Endothelial cell (in vitro differentiated cells): Measurements from ENCODE around the gene TREX2. TPM values are rescaled to one million over a fixed set of nuclear protein-coding genes. Genes with fewer than 3 reads are reported as not detected.

ENCODE experiments used
- DNase-seq: peaks from one replicate; pipeline ENCODE4 v3.0.0; 2021; ENCODE audit warnings: low spot score
- H3K27ac Mint-ChIP-seq: one replicate; pipeline ENCODE4 v1.8.0; 2021; ENCODE audit warnings: mixed read lengths, inconsistent platforms; ENCODE audit not compliant: unreplicated experiment
- H3K27me3 Mint-ChIP-seq: one replicate; pipeline ENCODE4 v1.8.0; 2021; ENCODE audit warnings: mild to moderate bottlenecking, moderate library complexity, mixed read lengths, inconsistent platforms; ENCODE audit not compliant: unreplicated experiment
- H3K36me3 Mint-ChIP-seq: one replicate; pipeline ENCODE4 v1.8.0; 2021; ENCODE audit warnings: mild to moderate bottlenecking, low read depth, mixed read lengths, inconsistent platforms; ENCODE audit not compliant: unreplicated experiment
- H3K4me1 Mint-ChIP-seq: one replicate; pipeline ENCODE4 v1.8.0; 2021; ENCODE audit warnings: mild to moderate bottlenecking, mixed read lengths, inconsistent platforms; ENCODE audit not compliant: unreplicated experiment
- H3K4me3 Mint-ChIP-seq: one replicate; pipeline ENCODE4 v1.8.0; 2021; ENCODE audit warnings: mild to moderate bottlenecking, mixed read lengths, inconsistent platforms; ENCODE audit not compliant: unreplicated experiment
- H3K9me3 Mint-ChIP-seq: one replicate; pipeline ENCODE4 v1.8.0; 2021; ENCODE audit warnings: mixed read lengths, inconsistent platforms; ENCODE audit not compliant: unreplicated experiment
- CTCF ChIP-seq: fragments of 200-600 bp; sonication (generic); IDR thresholded peaks from one replicate; pipeline ENCODE4 v1.5.0; 2021; ENCODE audit warnings: antibody characterized with exemption; ENCODE audit not compliant: unreplicated experiment
- total RNA-seq: library from RNA; stranded (reverse); fragmentation: NEBNext Ultra II Directional; extraction: Animal tissue kit (Norgen Biotek cat#: 25700); gene quantifications from one replicate; pipeline ENCODE4 v1.2.1, GENCODE V29; 2021; ENCODE audit not compliant: unreplicated experiment

The TREX2 gene
- total RNA-seq, 1 donor from 2014 or later: 1.5 TPM

DNA sequence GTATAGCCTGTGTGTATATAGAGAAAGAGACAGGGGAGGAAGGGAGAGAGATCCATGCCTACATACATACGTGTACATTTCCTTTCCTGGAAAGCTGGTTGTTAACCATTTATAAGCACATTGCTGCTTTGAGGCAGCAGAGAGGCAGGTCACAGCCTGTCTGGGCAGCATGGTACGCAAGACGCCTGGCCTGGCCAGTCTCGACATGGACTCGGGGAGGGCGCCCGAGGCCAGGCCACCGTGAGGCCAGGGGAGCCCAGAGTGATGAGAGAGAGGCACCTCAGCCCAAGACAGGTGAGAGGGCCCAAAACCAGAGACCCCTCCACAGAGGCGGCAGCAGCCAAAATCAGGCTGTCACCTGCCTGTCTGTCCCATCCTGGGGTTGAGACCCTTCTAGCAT lies 3.9 kb downstream of the TREX2 start:
- H3K27me3 Mint-ChIP-seq: peaks cover 2% of the 10 kb centered on the region
- no peaks in the 10 kb centered on the region for H3K36me3 Mint-ChIP-seq
- no peaks in the 10 kb centered on the region for H3K9me3 Mint-ChIP-seq
- no peak overlapping the region for H3K27ac Mint-ChIP-seq
- DNase-seq: no peak
- no peaks in the 10 kb centered on the region for H3K4me1 Mint-ChIP-seq
- no peak overlapping the region for H3K4me3 Mint-ChIP-seq
- no peak for TF ChIP-seq CTCF

DNA sequence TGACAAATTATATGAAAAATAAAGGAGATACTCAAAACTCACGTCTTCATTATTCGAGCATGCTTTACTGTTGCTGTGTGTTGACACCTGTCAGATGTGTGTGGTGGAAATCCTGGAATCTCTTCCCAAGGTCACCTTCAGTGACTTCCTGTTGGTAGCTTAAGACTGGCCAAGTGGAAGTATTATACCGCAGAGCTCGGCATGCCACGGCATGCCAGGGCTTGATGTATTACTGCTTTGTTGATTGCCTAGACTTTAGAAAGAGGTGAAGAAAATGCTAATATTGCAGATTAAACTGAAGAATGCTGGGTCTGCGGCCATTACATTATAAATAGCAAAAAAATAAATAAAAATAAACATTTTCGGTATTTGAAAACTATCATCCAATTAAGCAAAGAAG lies 4.6 kb downstream of the TREX2 start:
- no peaks in the 10 kb centered on the region for H3K9me3 Mint-ChIP-seq
- no peaks in the 10 kb centered on the region for H3K4me1 Mint-ChIP-seq
- no peaks in the 10 kb centered on the region for H3K36me3 Mint-ChIP-seq
- no peak overlapping the region for H3K27ac Mint-ChIP-seq
- TF ChIP-seq CTCF: no peak
- H3K27me3 Mint-ChIP-seq: peaks cover 2% of the 10 kb centered on the region
- DNase-seq: no peak
- H3K4me3 Mint-ChIP-seq: no peak overlapping the region

- no peaks in the 10 kb centered on the region for H3K9me3 Mint-ChIP-seq
- no peaks in the 10 kb centered on the region for H3K36me3 Mint-ChIP-seq
- no peak overlapping the region for H3K4me3 Mint-ChIP-seq
- H3K4me1 Mint-ChIP-seq: no peaks in the 10 kb centered on the region
- no peak for DNase-seq
- peaks cover 2% of the 10 kb centered on the region for H3K27me3 Mint-ChIP-seq
- H3K27ac Mint-ChIP-seq: no peak overlapping the region
- TF ChIP-seq CTCF: no peak
Measured at GRCh38 chrX:153440556-153441135, 5.2 kb downstream of the TREX2 start.

DNA sequence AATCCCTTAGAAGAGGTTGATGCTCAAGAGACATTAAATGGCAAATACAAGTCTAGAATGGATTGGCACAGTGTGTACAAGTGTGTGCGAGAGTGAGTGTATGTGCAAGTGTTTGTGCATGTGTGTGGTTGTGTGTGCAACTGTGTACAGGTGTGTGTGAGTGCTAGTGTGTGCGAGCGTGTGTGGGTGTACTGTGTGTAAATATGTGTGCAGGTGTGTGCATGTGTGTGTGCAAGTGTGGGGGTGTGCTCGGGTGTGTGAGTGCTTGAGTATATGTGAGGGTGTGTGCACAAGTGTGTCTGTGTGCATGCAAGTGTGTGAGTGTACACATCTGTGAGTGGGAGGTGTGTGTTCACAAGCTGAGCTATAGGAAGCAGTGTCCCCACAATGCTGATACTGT lies 5.9 kb downstream of the TREX2 start:
- Mint-ChIP-seq H3K4me1 (no peaks in the 10 kb centered on the region), H3K27me3 (peaks cover 2% of the 10 kb centered on the region), H3K36me3 (no peaks in the 10 kb centered on the region), H3K4me3 (no peak overlapping the region), H3K9me3 (no peaks in the 10 kb centered on the region), H3K27ac (no peak overlapping the region)
- DNase-seq: no peak
- no peak for TF ChIP-seq CTCF

GRCh38 chrX:153438532-153438931 lies 7.3 kb downstream of the TREX2 start:
- H3K27me3 Mint-ChIP-seq: peaks cover 2% of the 10 kb centered on the region
- no peaks in the 10 kb centered on the region for H3K4me1 Mint-ChIP-seq
- H3K27ac Mint-ChIP-seq: no peak overlapping the region
- H3K4me3 Mint-ChIP-seq: no peak overlapping the region
- no peaks in the 10 kb centered on the region for H3K9me3 Mint-ChIP-seq
- DNase-seq: no peak
- no peaks in the 10 kb centered on the region for H3K36me3 Mint-ChIP-seq
- no peak for TF ChIP-seq CTCF
